Glomerular visceral epithelial cell (primary cell): ENCODE results near the gene APLN.
A peak's percentile ranks its signal among the peaks of the same experiment; 100 is the strongest.

Source experiments
- DNase-seq: peaks from one replicate; pipeline ENCODE4 v3.0.0-alpha.2; 2016; ENCODE audit errors: extremely low spot score

APLN gene

DNA sequence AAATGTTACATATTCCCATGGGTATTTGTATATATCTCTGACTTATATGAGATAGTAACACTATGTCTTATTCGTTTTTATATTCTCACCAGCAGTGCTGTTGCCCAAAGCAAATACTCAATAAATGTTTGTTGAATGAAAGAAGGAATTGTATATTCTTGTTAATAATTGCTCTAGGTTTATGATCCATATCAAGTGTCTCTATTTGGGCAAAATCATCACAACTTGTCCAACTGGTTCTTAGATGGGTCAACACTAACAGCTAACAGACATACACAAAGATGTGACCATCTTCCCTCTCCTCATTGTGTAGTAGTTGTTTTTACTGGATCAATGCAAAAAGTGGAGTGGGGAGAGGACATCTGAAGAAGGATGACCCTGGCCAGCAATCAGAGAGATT, 6.6 kb upstream of the APLN start:
- no peak for DNase-seq

DNA sequence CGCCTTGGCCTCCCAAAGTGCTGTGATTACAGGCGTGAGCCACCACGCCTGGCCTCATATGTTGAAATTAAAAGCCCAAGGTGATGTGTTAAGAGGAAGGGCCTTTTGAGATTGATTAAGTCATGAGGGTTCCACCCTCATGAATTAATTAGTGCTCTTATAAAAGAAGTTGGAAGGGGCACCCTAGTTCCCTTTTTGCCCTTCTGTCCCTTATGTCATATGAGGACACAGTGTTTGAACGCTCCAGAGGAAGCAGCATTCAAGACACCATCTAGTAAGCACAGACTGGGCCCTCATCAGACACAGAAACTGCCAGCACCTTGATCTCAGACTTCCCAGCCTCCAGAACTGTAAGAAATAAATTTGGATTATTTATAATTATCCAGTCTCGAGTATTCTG, 5.1 kb upstream of the APLN start:
- no peak for DNase-seq

DNA sequence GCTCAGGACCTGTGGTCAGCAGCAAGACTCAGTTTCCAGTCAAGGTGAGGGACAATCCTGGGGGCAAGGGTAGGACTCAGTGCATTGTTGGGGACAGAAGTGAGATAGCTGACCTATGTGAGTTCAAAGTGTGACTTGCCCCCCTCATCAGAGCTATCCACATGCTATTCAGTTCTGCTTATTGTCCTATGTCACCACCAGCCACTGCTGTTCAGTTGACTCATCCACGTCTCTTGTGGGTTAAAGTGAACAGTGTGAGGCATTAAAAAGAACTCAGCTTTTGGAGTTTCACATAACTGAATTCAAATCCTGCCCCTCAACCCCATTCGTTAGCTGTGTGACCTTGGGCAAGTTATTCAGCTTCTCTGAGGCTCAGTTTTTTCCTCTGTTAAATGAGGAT, 4.4 kb upstream of the APLN start:
- DNase-seq = no peak

DNA sequence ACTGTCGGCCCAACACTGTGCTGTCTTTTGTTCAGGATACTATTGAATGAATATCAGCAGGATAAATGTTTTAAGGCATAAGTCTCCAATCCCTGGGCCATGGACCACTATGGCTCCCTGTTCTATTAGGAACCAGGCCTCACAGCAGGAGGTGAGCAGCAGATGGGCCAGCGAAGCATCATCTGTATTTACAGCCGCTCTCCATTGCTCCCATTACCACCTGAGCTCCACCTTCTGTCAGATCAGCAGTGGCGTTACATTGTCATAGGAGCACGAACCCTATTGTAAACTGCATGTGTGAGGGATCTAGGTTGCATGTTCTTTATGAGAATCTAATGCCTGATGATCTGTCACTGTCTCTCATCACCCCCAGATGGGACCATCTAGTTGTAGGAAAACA, 3.7 kb upstream of the APLN start:
- DNase-seq = no peak

DNA sequence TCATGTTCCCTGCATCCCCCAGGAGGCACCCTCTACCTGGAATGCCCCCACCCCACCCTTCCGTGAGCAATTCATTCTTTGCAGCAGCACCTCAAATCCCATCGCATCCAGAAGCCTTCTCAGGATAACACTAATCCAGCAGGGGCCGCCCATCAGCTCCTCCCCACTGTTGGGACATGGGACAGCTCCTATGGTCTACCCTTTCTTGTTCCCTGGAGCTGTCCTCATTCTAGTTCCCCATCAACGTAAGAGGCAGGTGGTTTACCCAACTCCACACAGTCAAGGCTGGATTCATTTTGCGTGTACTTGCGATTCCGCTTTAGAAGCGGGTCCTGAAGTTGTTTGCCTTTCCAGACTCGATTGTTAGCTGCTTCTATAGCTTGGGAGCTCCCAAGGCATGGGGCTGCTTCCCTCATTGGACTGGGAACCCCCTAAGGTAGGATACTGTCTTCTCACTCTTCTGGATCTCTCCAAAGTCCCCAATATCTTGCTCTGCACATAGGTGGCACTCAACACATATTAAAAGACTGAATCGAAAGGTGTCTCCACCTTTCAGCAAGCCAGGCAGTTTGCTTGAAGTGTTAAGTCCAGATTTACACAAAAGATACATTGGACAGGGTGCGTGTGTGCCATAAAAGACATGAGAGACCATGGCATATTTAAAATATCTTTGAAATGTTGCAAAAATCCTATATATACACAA, 942 bp upstream of the APLN start:
- DNase-seq = no peak

DNA sequence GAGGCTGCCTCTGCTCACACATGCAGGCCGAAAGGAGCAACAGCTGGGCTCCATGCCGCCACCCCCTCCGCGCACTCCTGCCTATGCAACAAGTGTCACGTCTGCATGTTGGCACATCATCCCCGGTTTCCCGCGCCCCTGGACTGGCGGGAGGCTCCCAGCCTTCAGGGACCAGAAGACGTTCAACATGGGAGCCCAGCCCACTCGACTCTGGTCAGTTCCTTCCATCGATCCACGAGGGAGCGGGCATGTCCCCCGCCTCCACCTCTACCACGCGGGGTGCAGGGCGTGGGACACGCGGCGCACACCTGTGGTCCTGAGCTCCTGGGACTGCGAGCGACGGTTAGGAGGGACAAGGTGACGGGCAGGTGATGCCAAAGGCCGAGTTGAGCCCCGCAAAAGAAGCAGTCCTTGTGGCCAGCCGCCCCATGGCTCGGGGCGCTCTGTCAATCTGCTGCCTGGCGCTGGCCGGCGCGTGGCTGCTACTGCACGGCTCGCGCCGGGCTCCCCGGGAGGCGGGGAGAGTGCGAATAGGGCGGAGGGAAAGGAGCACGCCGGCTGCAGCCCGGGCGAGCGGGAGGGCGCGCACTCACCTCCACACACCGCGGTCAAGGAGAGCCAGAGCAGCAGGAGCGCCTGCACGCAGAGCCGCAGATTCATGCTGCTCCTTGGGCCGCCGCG, 645 bp downstream of the APLN start:
- DNase-seq = peak; percentile 30

DNA sequence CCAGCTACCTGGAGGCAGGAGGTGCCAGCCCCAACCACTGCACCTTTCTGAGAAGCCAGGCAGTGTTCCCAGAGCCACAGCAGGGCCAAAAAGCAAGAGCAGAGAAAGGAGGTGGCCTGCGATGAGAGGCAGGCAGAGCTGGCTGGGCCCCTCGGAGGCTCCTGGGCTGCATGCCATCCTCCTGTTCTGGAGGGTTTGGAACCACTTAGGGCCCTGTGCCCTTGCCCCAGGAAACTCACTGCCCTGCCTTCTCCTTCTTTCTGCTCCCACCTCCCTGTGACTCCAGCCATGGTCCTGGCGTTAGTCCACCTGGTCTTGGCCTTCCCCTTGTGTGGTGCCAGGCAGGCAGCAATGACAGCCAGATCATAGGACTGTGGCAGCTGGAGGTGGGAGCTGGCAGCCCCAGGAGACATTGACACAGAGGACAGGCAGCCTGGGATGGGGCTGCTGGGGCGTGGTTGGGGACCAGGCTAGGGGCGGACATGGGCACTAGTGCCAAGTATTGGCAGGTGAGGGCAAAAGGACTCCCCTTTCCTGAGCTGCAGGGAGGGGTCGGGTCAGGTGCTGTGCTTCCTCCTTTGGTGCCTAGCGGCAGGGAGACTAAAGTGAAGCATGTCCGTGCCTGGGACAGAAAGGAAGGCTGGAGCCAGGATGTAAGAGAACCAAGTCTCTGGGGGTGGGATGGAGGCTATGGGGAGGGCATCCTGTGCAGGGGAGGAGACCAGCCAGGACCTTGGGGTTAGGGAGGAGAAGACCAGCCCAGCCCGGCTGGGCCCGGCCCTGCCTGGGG, 1.4 kb downstream of the APLN start:
- no peak for DNase-seq

DNA sequence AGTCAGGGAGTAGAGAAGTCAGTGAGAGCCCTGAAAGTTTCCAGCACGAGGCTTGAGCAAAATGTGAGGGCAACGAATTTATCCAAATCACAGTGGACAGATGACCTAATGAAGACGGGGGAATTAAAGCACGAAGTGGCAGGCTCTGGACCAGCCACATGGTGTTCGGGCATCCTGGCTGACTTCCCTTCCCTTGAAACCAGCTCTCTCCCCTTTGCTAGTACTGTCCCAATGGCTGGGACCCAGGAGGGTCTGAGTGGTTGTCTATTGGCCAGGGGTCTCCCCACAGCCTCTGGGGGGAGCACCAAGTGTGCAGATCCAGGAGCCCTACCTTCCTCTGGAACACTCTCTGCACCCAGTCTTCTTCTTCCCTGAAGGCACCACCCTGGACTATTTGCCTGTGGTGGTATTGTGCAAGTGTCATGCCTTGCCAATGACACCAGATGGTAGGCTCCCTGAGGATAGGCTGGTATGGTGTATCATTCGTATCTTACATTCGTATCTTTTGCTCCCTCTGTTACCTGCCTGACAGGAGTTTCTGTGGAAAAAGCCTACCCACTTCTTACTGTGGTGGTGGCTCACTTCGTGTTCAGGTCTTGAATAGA, 2.1 kb downstream of the APLN start:
- no peak for DNase-seq

DNA sequence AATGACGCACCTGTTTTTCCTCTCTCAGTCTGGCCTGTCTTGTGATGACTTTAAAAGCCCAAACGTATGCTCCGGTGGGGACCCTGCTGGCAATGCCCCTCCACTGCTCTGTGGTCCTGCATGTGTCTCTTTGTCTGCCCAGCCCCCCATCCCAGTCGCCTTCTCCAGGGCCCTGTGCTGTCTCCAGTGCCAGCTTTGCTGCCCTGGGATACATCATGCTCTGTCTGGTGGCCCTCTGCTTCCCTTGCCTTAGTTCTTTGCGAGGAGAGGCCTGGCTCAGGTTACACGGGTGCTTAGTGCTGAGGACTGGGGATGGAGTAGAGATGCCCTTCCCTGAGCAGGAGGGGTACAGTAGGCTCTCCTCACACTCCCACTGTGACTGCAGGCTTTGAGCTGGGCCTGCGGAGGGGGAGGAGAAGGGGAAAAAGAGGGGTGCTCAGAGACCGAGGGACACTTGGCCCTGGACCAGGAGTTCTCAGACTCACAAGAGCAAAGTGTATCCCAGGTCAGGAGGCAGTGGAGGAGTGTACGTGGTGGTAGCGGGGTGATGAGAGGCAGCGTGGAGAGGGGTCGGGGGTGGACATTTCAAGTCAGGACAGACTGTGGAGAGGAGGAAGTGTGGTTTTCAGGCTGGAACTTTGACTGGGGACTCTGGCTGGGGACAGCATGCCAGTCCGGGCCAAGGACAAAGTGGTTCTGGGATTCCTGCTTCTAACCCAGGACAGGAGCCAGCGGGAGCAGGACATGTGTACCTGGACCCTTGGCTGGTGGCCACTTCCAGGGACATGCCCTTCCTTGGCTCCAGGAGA, 2.8 kb downstream of the APLN start:
- DNase-seq = no peak

DNA sequence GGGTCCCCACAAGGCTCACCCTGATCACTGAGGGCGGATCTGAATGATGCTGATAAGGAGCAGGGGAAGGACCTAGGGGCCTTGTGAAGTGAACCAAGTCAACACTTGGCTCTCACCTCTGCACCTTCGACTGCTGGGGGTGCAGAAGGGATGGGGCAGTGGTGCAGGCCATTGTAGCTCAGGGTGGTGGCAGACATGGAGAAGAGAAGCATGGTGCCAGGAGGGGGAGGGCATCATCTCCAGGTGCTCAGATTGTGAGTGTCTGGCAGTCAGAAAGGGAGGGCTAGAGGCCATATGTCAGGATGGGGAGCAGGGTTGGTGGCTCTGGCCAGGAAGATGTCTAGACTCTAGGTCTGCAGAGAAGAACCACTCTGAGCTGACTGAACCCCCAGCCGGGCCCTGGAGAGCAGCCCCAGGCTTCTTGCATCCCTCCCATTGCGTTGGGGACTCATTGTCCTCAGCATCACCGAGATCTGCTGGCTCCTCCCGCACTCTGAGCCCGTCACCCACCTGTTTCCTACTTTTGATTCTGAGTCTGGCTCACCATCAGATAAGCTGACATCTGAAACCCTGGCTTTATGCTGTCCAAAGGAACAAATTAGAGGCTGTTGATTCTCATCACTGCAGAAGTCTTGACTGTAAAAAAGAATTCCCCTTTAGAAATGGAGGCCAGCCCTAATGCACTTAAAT, 3.8 kb downstream of the APLN start:
- DNase-seq = no peak

DNA sequence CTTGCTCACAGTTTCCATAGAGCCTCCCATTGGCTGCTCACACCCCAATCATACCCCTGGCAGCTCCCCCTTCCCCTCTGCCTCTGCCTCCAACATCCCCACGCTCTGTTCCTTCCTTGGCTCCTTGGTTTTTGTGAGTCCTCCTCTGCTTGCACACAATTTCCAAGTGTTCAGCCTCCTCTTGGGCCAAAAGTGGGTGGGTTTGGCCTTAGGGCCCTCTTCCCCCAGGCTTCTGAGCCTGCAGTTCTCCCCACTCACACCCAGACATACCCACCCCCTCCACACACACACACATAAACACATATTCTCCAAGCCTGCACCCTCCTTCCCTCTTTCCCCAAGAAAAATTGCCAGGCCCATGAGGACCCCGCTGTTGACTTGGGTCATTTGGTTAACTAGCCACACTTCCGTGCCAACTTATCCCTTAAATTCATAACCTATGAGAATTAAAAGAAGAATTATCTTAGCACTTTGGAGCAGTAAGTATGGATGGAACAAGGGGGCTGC, 4.5 kb downstream of the APLN start:
- DNase-seq = no peak

DNA sequence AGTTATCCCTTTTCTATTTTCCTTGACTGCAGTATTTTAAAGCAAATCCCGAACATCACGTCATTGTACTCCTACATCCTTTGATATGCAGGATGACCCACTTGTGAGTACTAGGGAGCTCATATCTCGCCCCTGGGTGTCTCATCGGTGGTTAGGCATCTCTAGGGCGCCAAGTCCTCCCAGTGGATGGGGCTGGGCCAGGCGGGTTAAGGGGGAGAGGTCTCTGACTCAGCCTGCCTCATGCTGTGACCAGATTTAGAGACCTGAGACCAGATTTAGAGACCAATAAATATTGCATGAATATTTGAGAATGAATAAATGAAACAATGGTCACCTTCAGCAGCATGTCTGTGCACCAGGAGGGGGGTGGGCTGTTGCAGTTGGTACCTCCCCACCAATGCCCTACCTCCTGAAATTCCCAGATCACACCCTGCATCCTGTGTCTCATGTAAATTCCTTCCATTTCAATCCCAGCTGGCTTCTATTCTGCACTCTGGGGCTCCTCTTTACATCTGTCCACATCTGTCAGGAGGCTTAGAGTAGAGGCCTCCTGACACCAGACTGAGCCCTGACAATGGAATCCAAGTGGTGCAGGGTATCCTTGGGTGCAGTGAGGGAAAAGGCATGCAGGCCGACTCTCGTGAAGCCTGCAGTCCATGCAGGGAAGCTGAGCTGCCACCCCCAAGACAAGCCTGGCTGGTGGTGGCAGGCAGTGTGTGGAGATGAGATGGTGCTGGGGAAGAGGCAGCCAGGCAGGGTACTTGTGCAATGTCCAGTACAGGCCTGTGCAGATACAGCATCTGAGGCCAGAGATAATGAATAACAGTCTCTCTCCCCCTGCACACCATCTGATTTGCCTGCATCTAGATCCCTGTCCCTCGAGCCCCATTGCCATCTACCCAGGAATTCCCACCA, 5.2 kb downstream of the APLN start:
- no peak for DNase-seq

DNA sequence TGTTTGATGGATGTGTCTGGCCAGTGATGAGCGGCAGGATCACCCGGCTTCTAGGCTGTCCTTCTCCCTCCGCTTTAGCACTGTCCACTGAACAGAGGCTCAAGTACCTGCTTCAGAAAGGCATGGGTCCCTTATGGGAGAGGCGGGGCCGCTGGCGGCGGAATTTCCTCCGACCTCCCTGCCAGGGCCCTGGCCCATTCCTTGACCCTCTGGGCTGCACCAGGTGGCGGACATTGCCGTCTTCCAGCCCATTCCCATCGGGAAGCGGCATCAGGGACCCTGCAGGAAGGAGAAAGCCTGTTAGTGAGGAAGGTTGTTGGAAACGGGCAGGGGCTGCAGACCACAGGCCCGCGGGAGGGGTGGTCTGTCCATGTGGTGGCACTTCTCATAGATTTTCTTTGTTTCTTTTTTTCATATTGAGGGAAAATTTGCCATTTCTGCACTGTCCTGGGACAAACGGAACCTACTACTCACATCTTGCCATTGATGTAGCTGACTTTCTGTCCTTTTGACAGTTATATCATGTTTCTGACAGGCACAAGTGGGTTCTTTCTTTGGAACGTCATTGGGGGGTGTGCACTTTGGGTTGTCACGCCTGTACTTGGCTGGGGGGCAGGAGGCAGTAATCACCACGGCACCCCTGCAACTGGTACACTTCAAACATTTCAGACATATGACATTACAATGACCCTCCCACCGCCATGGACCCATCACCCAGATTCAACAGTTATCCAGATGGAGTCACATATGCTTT, 6.1 kb downstream of the APLN start:
- no peak for DNase-seq

DNA sequence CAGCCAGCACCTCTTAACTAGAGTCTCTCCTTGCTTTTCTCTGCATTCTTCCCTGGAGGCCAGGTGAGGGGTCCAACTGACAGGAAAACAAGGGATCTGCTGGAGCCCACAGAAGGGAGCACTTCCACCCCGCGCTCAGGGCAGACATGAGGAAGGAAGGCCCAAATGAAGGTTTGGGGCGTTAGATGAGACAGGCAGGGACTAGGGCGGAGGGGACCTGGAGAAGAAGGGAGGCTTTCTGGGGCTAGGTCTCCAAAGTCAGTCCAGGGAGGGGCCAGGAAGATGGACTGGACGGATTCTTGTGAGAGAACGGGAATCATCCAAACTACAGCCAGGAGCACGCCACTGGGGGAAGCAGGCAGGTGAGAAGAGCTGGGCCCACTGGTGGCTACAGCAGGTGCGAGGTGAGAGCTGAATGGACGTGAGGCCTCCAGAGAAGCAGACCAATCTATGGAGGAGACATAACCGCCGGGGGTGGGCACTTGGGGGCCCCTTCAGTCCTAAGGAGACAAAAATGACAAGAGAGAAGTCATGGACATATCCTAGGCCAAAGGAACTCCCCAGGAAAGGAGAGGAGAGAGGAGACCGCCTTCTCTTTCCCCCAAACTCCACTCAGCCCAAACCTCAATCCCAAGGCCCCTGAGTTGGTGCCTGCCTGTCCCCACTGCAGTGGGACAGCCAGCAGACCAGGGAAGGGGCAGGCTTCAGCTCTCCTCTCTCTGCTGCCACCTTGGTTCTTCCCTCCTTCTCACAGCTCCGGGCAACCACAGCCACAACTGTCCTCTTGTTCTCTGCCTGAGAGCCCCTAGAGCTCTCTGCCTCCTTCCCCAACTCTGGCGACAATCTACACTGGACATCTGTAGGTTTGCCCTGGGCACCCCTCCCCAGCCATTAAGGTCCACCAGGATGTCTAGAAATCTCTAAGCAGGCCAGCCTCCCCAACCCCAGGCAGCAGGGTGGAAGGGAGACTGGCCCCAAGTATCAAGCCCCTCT, 7.0 kb downstream of the APLN start:
- no peak for DNase-seq

DNA sequence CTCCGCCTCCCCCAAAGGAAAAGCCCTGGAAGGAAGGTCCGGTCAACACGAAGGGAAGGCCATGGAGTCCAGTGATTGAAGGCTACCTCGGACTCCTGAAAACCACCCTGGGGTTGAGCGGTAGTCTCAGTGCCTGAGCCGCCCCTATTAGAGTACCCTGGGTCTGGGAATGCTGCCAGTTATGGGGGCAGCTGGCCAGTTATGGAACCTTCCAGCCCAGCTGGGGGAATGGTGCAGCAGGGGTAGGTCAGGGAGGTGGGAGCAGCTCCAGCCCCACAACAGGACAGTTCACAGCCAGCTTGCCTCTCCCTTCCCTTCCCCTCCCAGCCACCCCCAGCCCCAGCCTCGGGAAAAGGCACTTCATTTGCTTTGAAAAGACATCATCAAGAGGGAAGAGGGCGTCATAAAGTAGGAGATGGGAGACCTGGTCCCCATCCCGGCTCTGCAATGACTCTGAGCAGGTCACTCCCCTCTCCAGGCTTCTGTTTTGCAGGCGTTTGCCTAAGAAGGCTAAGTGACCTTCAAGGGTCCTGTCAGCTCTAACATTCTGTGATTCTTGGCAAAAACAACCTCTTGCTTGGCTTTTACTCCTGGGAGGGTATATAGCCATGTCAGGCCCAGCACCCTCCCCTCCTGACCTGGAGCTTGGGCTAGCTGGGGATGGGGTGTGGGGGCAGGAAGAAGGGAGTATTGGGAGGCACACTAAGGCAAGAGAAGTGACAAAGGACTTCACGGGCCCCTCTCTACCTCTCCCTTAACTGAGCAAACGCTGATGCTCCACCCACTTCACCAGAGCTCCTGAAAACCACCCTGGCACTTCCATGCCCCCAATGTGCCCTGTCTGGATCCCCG, 8.0 kb downstream of the APLN start:
- DNase-seq = no peak

DNA sequence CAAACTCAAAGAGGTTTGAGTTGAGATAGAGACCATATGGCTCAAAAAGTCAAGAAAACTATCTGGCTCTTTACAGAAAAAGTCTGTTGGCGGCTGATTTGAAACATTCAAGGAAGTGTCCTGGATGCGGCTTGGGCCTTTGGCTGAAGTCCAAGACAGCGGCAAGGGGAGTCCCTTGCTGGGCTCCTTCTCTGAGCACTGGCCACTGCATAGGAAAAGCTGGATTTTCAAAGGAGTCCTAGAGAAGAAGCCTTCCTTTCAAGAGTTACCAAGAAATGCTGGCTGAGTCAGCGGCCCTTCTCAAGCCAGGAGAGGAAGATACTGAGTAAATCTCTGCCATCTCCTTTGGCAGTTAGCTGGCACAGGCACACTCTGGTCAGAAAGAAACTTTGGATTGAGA, 12.1 kb downstream of the APLN start:
- no peak for DNase-seq

DNA sequence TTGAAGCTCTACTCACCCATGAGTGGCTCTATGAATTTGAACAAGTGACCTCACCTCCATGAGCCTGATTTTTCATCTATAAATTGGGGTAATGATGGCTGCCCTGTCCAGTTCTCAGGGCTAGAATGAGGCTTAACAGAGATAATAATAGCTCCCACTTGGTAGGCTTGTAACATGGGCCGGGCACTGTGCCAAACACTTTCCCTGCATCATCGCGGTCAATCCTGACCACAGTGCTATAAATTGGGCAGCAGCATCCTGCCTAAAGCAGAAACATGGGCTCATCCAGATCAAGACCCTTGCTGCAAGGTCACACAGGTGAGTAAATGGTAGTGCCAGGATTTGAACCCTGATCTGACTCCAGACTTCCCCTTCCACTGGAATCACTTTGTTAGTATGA, 12.8 kb downstream of the APLN start:
- DNase-seq = peak; percentile 57
